K562 (cell line): ENCODE data around the gene PTPRB. TPM values are rescaled to one million over a fixed set of nuclear protein-coding genes. Genes with fewer than 3 reads are reported as not detected.

Experiments used
- ATAC-seq: fragments of 200-7000 bp; cut with Tn5 transposase; 3 replicates; pipeline ENCODE4 v1.9.1; 2020; ENCODE audit warnings: moderate library complexity
- BruUV-seq: library from RNA; stranded (reverse); fragments of 400-500 nt; replicated peaks from 2 replicates; lab custom pipeline; 2021; lab: Mats Ljungman, UMichigan
- CTCF ChIA-PET: fragments of 300-600 bp; formaldehyde crosslinking; extraction: SDS; loops from one replicate; lab custom pipeline; 2021; ENCODE audit warnings: low intra/inter-chr PET ratio; lab: Yijun Ruan, JAX
- POLR2A ChIA-PET: fragments of 300-600, 350-650 bp; sonication (Branson Sonifier 250); formaldehyde crosslinking; extraction: SDS; loops from one replicate; lab custom pipeline; 2021; ENCODE audit warnings: antibody characterized with exemption, inconsistent platforms; lab: Yijun Ruan, JAX
- DNase-seq, 4 experiments: peaks; one replicate each; pipeline versions ENCODE4 v3.0.0 to v3.0.0-alpha.2; 2011 to 2018; ENCODE audit warnings: low spot score in 3 of 4, mixed read lengths in 3 of 4; ENCODE audit errors: extremely low read depth in 1 of 4
- FAIRE-seq: peaks from 2 replicates; lab custom pipeline; 2011; peaks lifted over from hg19 to GRCh38; lab: Jason Lieb, UNC
- H2AFZ ChIP-seq: 2 replicates; pipeline ENCODE4 v1.6.0; 2011; ENCODE audit warnings: low read depth, low read length, control low read depth, inconsistent platforms
- H3K27ac ChIP-seq: fragments of 200-600 bp; 3 replicates; pipeline ENCODE4 v1.8.0; 2011; ENCODE audit warnings: low read depth, mild to moderate bottlenecking, control low read depth, inconsistent platforms, low read length, moderate library complexity, mixed read lengths; ENCODE audit errors: extremely low read depth
- H3K27me3 ChIP-seq, 2 experiments: fragments of 300-600 bp in 1 of 2; 2 replicates in 1 of 2; 3 replicates in 1 of 2; pipeline versions ENCODE4 v1.6.0 to v1.8.0; 2011; ENCODE audit warnings: inconsistent platforms in 2 of 2, low read length in 2 of 2, mild to moderate bottlenecking in 1 of 2, mixed read lengths in 1 of 2, moderate library complexity in 1 of 2; ENCODE audit not compliant: control insufficient read depth in 2 of 2, insufficient read depth in 2 of 2
- H3K36me3 ChIP-seq: fragments of 300-600 bp; 3 replicates; pipeline ENCODE4 v1.8.0; 2011; ENCODE audit warnings: mild to moderate bottlenecking, low read length, inconsistent platforms; ENCODE audit not compliant: control insufficient read depth, insufficient read depth
- H3K4me1 ChIP-seq, 2 experiments: fragments of 200-600 bp in 1 of 2; replicated peaks in 1 of 2; 2 replicates in 1 of 2; 3 replicates in 1 of 2; pipeline versions ENCODE4 v1.5.1 to v1.8.0; 2011; ENCODE audit warnings: inconsistent platforms in 2 of 2, low read length in 2 of 2, mild to moderate bottlenecking in 1 of 2, mixed read lengths in 1 of 2, moderate library complexity in 1 of 2; ENCODE audit not compliant: control insufficient read depth in 2 of 2, insufficient read depth in 2 of 2
- H3K4me2 ChIP-seq: 2 replicates; pipeline ENCODE4 v1.6.1; 2011; ENCODE audit warnings: low read length, control low read depth, inconsistent platforms, mixed read lengths; ENCODE audit not compliant: insufficient read depth
- H3K4me3 ChIP-seq: fragments of 200-600 bp; sonication (generic), shearing (Covaris generic); 2 replicates; pipeline ENCODE4 v1.5.1; 2016; ENCODE audit warnings: control low read depth, inconsistent platforms
- H3K79me2 ChIP-seq: fragments of 200-600 bp; 3 replicates; pipeline ENCODE4 v1.8.0; 2011; ENCODE audit warnings: low read length, inconsistent platforms; ENCODE audit not compliant: control insufficient read depth, insufficient read depth
- H3K9ac ChIP-seq, 2 experiments: 2 replicates each; pipeline versions ENCODE4 v1.6.0 to v1.6.1; 2011; ENCODE audit warnings: low read depth in 2 of 2, low read length in 2 of 2, control low read depth in 1 of 2, inconsistent platforms in 1 of 2, mild to moderate bottlenecking in 1 of 2, mixed read lengths in 1 of 2; ENCODE audit not compliant: insufficient read depth in 1 of 2
- H3K9me1 ChIP-seq: one replicate; pipeline ENCODE4 v1.6.0; 2011; ENCODE audit warnings: inconsistent platforms, mild to moderate bottlenecking, low read length, moderate library complexity; ENCODE audit not compliant: control insufficient read depth, insufficient read depth
- H3K9me3 ChIP-seq: replicated peaks from 2 replicates; pipeline ENCODE4 v1.5.1; 2011; ENCODE audit warnings: low read depth, low read length, inconsistent platforms; ENCODE audit not compliant: control insufficient read depth, insufficient read depth
- H4K20me1 ChIP-seq: replicated peaks from 2 replicates; pipeline ENCODE4 v1.6.1; 2011; ENCODE audit warnings: low read length, inconsistent platforms, mixed read lengths; ENCODE audit not compliant: control insufficient read depth, insufficient read depth
- EWSR1 ChIP-seq: fragments of 450-650 bp; IDR thresholded peaks from 2 replicates; pipeline ENCODE4 v1.6.1; 2018; ENCODE audit warnings: borderline replicate concordance, mild to moderate bottlenecking, low read depth, moderate library complexity; ENCODE audit not compliant: partially characterized antibody
- MAZ ChIP-seq, 2 experiments: fragments of 450-650 bp in 1 of 2; sonication (generic) in 1 of 2; formaldehyde crosslinking; IDR thresholded peaks in 1 of 2; conservative IDR thresholded peaks in 1 of 2; 2 replicates each; pipeline versions ENCODE4 v1.4.0 to v1.5.0; 2020; ENCODE audit warnings: mild to moderate bottlenecking in 1 of 2, missing genetic modification reagents in 1 of 2
- MYC ChIP-seq, 2 experiments: fragments of 250-450 bp in 1 of 2; sonication (Bioruptor Pico) in 1 of 2; IDR thresholded peaks; 2 replicates each; pipeline versions ENCODE4 v1.5.1 to v1.6.1; 2012 to 2021; ENCODE audit warnings: low read depth in 2 of 2, borderline replicate concordance in 1 of 2, improper control_type of control experiment in 1 of 2, low read length in 1 of 2, mild to moderate bottlenecking in 1 of 2, moderate library complexity in 1 of 2
- NFATC3 ChIP-seq: fragments of 450-650 bp; IDR thresholded peaks from 2 replicates; pipeline ENCODE4 v1.6.1; 2017; ENCODE audit warnings: mild to moderate bottlenecking
- PTTG1 ChIP-seq: fragments of 450-650 bp; IDR thresholded peaks from 2 replicates; pipeline ENCODE4 v1.6.1; 2016; ENCODE audit warnings: low read depth, mild to moderate bottlenecking, missing genetic modification characterization, missing compliant biosample characterization
- SIRT6 ChIP-seq: IDR thresholded peaks from one replicate; pipeline ENCODE4 v1.6.1; 2012; ENCODE audit warnings: low read depth, mild to moderate bottlenecking, control low read depth, inconsistent platforms, low read length, moderate library complexity
- SMC3 ChIP-seq: conservative IDR thresholded peaks from 2 replicates; pipeline ENCODE4 v1.6.1; 2011; ENCODE audit warnings: low read depth, low read length, improper control_type of control experiment; ENCODE audit not compliant: insufficient read depth
- ZFP1 ChIP-seq: fragments of 450-650 bp; formaldehyde crosslinking; IDR thresholded peaks from 2 replicates; pipeline ENCODE4 v1.4.0; 2020; ENCODE audit warnings: mild to moderate bottlenecking, mixed read lengths
- ZNF253 ChIP-seq: fragments of 250-450 bp; sonication (Bioruptor Pico); conservative IDR thresholded peaks from 2 replicates; pipeline ENCODE4 v1.6.1; 2021; ENCODE audit warnings: mild to moderate bottlenecking
- ZNF586 ChIP-seq: fragments of 450-650 bp; formaldehyde crosslinking; conservative IDR thresholded peaks from 2 replicates; pipeline ENCODE4 v1.4.0; 2020; ENCODE audit warnings: mild to moderate bottlenecking, moderate library complexity
- ZNF668 ChIP-seq: fragments of 250-450 bp; sonication (Bioruptor Pico); IDR thresholded peaks from 2 replicates; pipeline ENCODE4 v1.8.0; 2022; ENCODE audit warnings: mild to moderate bottlenecking, inconsistent platforms
- WGBS: fragments of 100-300 bp; shearing (Covaris generic); methylation state at CpG from one replicate; pipeline ENCODE4 v1.1.6; 2016; ENCODE audit warnings: low coverage, mixed read lengths; ENCODE audit not compliant: insufficient coverage; ENCODE audit errors: missing lambda C conversion rate; 5-methylcytosine and 5-hydroxymethylcytosine counted together
- in situ Hi-C: fragments of 300-500 bp; cut with MboI; formaldehyde crosslinking; loops from 4 replicates; pipeline ENCODE4 v1.15.0; 2018; ENCODE audit warnings: inconsistent platforms, mixed read lengths
- intact Hi-C: fragments of 100-400 bp; cut with micrococcal nuclease; formaldehyde crosslinking; loops from 2 replicates; pipeline ENCODE4 v1.14.2; 2022
- polyA plus RNA-seq, 8 experiments: library from polyadenylated mRNA; depleted of rRNA in 4 of 8; stranded (reverse) in 5 of 8; unstranded in 3 of 8; fragments of >200 nt; fragmentation: Nextera tagmentation in 2 of 8; fragmentation: Illumina TruSeq in 1 of 8; extraction: Ambion mirVana in 2 of 8; extraction: Trizol in 1 of 8; gene quantifications; 2 replicates each; pipeline versions ENCODE4 v1.2.1 to v1.2.3, GENCODE V29; 2011 to 2014; ENCODE audit warnings: inconsistent platforms in 1 of 8, missing spikeins in 1 of 8
- total RNA-seq, 7 experiments: library from RNA; depleted of rRNA in 6 of 7; stranded (reverse); fragments of >200 nt in 6 of 7; fragmentation: Illumina TruSeq in 2 of 7; extraction: Trizol in 2 of 7; gene quantifications; 2 replicates each; pipeline versions ENCODE4 v1.2.1 to v1.2.3, GENCODE V29; 2011 to 2021; ENCODE audit warnings: low replicate concordance in 1 of 7
- TF ChIP-seq, protein P1 (sequence below): sonication (generic); formaldehyde crosslinking; IDR thresholded peaks from 2 replicates; pipeline ENCODE4 v1.8.0; 2023; ENCODE audit warnings: missing genetic modification reagents, mild to moderate bottlenecking, borderline replicate concordance

The PTPRB gene
- total and polyA plus RNA-seq, 9 of the 15 experiments (the other 6 are each of a cell fraction or from before 2014, with no cell fraction given): 0.46 to 5.9 (median 3.1) TPM

- no peak overlapping the region for H3K4me3 ChIP-seq
- H3K4me2 ChIP-seq: no peak overlapping the region
- peaks cover 6% of the 10 kb centered on the region; the same call in 1 of the 3 replicates for H3K36me3 ChIP-seq
- ChIA-PET POLR2A (no interaction called here), CTCF (interaction anchor here (0.6 to 2.1 kb wide), 4 partner anchors 73 to 697 kb away, joined by 3 to 21 read pairs (median 6); no protein-coding TSS in a partner anchor)
- no TSS peak for BruUV-seq
- DNase-seq: peak; percentile 39 to 72 (median 44)
- no peak overlapping the region for H3K9ac ChIP-seq
- ATAC-seq: peak; percentile 89
- H3K79me2 ChIP-seq: no peaks in the 10 kb centered on the region
- H3K9me1 ChIP-seq: no peaks in the 10 kb centered on the region
- H3K27me3 ChIP-seq: no peaks in the 10 kb centered on the region
- H4K20me1 ChIP-seq: no peaks in the 10 kb centered on the region
- no peak overlapping the region for H2AFZ ChIP-seq
- no peak overlapping the region for H3K27ac ChIP-seq
- no peaks in the 10 kb centered on the region for H3K9me3 ChIP-seq
- FAIRE-seq: peak; percentile 91
- WGBS: 49% methylated on average over 18 of the region's 19 CpGs
- intact Hi-C loops: loop anchor here (1.0 to 10.0 kb wide), 6 partner anchors 362 to 792 kb away; no protein-coding TSS in a partner anchor
- H3K4me1 ChIP-seq: no peaks in the 10 kb centered on the region
- in situ Hi-C loops: loop anchor here (25.0 kb wide), 1 partner anchor 436 kb away; no protein-coding TSS in a partner anchor
- TF ChIP-seq ZFP1 (CRISPR knock-in tag) (no peak), SIRT6 (no peak), PTTG1 (tag) (no peak), EWSR1 (no peak), NFATC3 (no peak), ZNF586 (CRISPR knock-in tag) (no peak), ZNF668 (CRISPR knock-in tag) (no peak), MYC (IDR thresholded peaks at IDR 0.05; ENCODE audit: low read depth, low read length) (no peak), MYC (CRISPR knock-in tag; IDR thresholded peaks at IDR 0.05; ENCODE audit: borderline replicate concordance, low read depth) (no peak), SMC3 (peak; percentile 83), ZNF253 (no peak), MAZ (CRISPR knock-in tag; conservative IDR thresholded peaks at IDR 0.05 in 1 of 2, IDR thresholded peaks at IDR 0.05 in 1 of 2) (no peak)
- TF ChIP-seq, protein P1, sequence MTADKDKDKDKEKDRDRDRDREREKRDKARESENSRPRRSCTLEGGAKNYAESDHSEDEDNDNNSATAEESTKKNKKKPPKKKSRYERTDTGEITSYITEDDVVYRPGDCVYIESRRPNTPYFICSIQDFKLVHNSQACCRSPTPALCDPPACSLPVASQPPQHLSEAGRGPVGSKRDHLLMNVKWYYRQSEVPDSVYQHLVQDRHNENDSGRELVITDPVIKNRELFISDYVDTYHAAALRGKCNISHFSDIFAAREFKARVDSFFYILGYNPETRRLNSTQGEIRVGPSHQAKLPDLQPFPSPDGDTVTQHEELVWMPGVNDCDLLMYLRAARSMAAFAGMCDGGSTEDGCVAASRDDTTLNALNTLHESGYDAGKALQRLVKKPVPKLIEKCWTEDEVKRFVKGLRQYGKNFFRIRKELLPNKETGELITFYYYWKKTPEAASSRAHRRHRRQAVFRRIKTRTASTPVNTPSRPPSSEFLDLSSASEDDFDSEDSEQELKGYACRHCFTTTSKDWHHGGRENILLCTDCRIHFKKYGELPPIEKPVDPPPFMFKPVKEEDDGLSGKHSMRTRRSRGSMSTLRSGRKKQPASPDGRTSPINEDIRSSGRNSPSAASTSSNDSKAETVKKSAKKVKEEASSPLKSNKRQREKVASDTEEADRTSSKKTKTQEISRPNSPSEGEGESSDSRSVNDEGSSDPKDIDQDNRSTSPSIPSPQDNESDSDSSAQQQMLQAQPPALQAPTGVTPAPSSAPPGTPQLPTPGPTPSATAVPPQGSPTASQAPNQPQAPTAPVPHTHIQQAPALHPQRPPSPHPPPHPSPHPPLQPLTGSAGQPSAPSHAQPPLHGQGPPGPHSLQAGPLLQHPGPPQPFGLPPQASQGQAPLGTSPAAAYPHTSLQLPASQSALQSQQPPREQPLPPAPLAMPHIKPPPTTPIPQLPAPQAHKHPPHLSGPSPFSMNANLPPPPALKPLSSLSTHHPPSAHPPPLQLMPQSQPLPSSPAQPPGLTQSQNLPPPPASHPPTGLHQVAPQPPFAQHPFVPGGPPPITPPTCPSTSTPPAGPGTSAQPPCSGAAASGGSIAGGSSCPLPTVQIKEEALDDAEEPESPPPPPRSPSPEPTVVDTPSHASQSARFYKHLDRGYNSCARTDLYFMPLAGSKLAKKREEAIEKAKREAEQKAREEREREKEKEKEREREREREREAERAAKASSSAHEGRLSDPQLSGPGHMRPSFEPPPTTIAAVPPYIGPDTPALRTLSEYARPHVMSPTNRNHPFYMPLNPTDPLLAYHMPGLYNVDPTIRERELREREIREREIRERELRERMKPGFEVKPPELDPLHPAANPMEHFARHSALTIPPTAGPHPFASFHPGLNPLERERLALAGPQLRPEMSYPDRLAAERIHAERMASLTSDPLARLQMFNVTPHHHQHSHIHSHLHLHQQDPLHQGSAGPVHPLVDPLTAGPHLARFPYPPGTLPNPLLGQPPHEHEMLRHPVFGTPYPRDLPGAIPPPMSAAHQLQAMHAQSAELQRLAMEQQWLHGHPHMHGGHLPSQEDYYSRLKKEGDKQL (CRISPR knock-in tag): no peak
Measured at GRCh38 chr12:70576341-70577282, 60.6 kb downstream of the PTPRB start.
